ENCODE measurements around the gene GSS.

DNA sequence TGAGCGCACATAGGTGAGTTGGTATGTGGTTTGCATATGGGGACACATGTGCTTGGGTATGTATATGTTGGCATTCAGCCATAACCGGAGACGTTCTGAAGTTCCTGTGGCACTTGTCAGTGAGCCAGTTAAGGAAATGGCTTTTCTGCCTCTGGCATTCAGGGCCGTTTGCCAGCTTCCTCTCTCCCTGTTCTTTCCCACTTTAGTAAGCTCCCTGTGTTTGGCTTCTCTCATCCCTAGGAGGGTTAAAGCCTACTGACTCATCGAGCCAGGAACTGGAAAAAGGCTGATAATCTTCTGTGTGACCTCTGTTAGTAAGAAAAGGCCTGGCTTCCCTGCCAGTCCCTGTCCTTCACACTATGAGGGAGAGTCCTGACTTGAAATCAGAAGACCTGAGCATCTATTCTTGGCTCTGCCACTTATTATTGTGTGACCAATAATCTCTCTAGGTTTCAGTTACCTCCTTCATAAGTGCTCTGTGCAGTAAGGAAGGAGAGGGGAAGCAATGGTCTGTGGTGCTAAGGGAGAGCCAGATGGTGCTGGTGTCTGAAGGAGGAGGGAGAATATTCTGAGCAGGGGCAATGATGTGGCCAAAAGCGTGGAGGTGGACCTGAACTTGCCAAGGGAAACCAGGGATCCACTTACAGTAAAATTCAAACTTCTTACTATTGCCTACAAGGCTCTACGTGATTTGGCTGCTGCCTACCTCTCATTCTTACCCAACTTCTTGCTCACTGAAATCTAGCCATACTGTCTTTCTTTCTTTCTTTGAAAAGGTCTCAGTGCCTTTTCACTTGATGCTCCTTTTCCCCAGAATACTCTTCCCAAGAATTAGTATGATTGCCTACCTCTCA is 47.8 kb downstream of the GSS start:
- TF ChIP-seq, protein P1, sequence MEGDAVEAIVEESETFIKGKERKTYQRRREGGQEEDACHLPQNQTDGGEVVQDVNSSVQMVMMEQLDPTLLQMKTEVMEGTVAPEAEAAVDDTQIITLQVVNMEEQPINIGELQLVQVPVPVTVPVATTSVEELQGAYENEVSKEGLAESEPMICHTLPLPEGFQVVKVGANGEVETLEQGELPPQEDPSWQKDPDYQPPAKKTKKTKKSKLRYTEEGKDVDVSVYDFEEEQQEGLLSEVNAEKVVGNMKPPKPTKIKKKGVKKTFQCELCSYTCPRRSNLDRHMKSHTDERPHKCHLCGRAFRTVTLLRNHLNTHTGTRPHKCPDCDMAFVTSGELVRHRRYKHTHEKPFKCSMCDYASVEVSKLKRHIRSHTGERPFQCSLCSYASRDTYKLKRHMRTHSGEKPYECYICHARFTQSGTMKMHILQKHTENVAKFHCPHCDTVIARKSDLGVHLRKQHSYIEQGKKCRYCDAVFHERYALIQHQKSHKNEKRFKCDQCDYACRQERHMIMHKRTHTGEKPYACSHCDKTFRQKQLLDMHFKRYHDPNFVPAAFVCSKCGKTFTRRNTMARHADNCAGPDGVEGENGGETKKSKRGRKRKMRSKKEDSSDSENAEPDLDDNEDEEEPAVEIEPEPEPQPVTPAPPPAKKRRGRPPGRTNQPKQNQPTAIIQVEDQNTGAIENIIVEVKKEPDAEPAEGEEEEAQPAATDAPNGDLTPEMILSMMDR (conservative IDR thresholded peaks at IDR 0.05; ENCODE audit: low read depth, low read length) = no peak
- TF ChIP-seq EZH2phosphoT487 (IDR thresholded peaks at IDR 0.05; ENCODE audit: borderline replicate concordance, low read length) = no peak
